HepG2 (cell line): ENCODE data around the gene PDE2A. TPM values are rescaled to one million over a fixed set of nuclear protein-coding genes. Genes with fewer than 3 reads are reported as not detected.

ENCODE experiments used
- ATAC-seq: fragments of 200-7000 bp; cut with Tn5 transposase; 3 replicates; pipeline ENCODE4 v1.9.1; 2020; ENCODE audit warnings: mild to moderate bottlenecking, moderate library complexity
- BruUV-seq: library from RNA; stranded (reverse); fragments of 400-500 nt; replicated peaks from 2 replicates; lab custom pipeline; 2021; lab: Mats Ljungman, UMichigan
- CTCF ChIA-PET: fragments of 300-600 bp; formaldehyde crosslinking; extraction: SDS; loops from one replicate; lab custom pipeline; 2021; ENCODE audit warnings: low total read pairs, inconsistent platforms, low intra/inter-chr PET ratio; lab: Yijun Ruan, JAX
- POLR2A ChIA-PET: fragments of 350-600 bp; sonication (Branson Sonifier 250); formaldehyde crosslinking; loops from one replicate; lab custom pipeline; 2020; ENCODE audit warnings: antibody characterized with exemption, inconsistent platforms; lab: Yijun Ruan, JAX
- DNase-seq: peaks from one replicate; pipeline ENCODE4 v3.0.0-alpha.2; 2015; ENCODE audit warnings: low spot score
- FAIRE-seq: peaks from 3 replicates; lab custom pipeline; 2011; peaks lifted over from hg19 to GRCh38; lab: Jason Lieb, UNC
- H2AFZ ChIP-seq: one replicate; pipeline ENCODE4 v1.6.1; 2011; ENCODE audit warnings: low read length, inconsistent platforms
- H3K27ac ChIP-seq: fragments of 300-600 bp; 3 replicates; pipeline ENCODE4 v1.8.0; 2011; ENCODE audit warnings: mixed run types, mild to moderate bottlenecking, mixed read lengths, low read length, inconsistent platforms; ENCODE audit not compliant: insufficient read depth; ENCODE audit errors: extremely low read length
- H3K27me3 ChIP-seq, 2 experiments: fragments of 200-600 bp in 1 of 2; 2 replicates in 1 of 2; 3 replicates in 1 of 2; pipeline versions ENCODE4 v1.6.0 to v1.8.0; 2011; ENCODE audit warnings: low read length in 2 of 2, mild to moderate bottlenecking in 2 of 2, moderate library complexity in 2 of 2, inconsistent platforms in 1 of 2; ENCODE audit not compliant: insufficient read depth in 2 of 2, control insufficient read depth in 1 of 2
- H3K36me3 ChIP-seq, 2 experiments: fragments of 200-600 bp in 1 of 2; replicated peaks in 1 of 2; 2 replicates in 1 of 2; 3 replicates in 1 of 2; pipeline versions ENCODE4 v1.5.1 to v1.8.0; 2011; ENCODE audit warnings: low read length in 2 of 2, inconsistent platforms in 1 of 2; ENCODE audit not compliant: insufficient read depth in 2 of 2, control insufficient read depth in 1 of 2
- H3K4me1 ChIP-seq: 2 replicates; pipeline ENCODE4 v1.5.1; 2012; ENCODE audit warnings: low read length, inconsistent platforms; ENCODE audit not compliant: insufficient read depth
- H3K4me2 ChIP-seq: 2 replicates; pipeline ENCODE4 v1.6.0; 2011; ENCODE audit warnings: low read depth, low read length, inconsistent platforms
- H3K4me3 ChIP-seq, 3 experiments: fragments of 200-600 bp in 1 of 3; sonication (generic), shearing (Covaris generic) in 1 of 3; replicated peaks in 1 of 3; 2 replicates each; pipeline ENCODE4 v1.5.1; 2011 to 2016; ENCODE audit warnings: low read length in 3 of 3, inconsistent platforms in 2 of 3, low read depth in 2 of 3, mild to moderate bottlenecking in 2 of 3, control low read depth in 1 of 3, mixed read lengths in 1 of 3; ENCODE audit not compliant: insufficient read depth in 1 of 3
- H3K79me2 ChIP-seq: one replicate; pipeline ENCODE4 v1.6.1; 2011; ENCODE audit warnings: low read length, inconsistent platforms; ENCODE audit not compliant: insufficient read depth
- H3K9ac ChIP-seq: 2 replicates; pipeline ENCODE4 v1.6.0; 2011; ENCODE audit warnings: mild to moderate bottlenecking, low read depth, low read length, inconsistent platforms; ENCODE audit not compliant: insufficient read depth
- H3K9me3 ChIP-seq: 2 replicates; pipeline ENCODE4 v1.5.1; 2012; ENCODE audit warnings: mild to moderate bottlenecking, low read length
- H4K20me1 ChIP-seq: 2 replicates; pipeline ENCODE4 v1.6.0; 2011; ENCODE audit warnings: inconsistent platforms, mild to moderate bottlenecking, low read length, moderate library complexity; ENCODE audit not compliant: insufficient read depth
- BORCS8-MEF2B ChIP-seq: sonication (generic); formaldehyde crosslinking; IDR thresholded peaks from 2 replicates; pipeline ENCODE4 v1.8.0; 2022; ENCODE audit warnings: mild to moderate bottlenecking, missing genetic modification reagents
- DMTF1 ChIP-seq: sonication (generic); formaldehyde crosslinking; IDR thresholded peaks from 2 replicates; pipeline ENCODE4 v1.4.0; 2020; ENCODE audit warnings: mild to moderate bottlenecking, missing genetic modification reagents
- EZH2 ChIP-seq: conservative IDR thresholded peaks from 2 replicates; pipeline ENCODE4 v1.6.1; 2012; ENCODE audit warnings: mild to moderate bottlenecking, low read depth, low read length, moderate library complexity
- FOXK1 ChIP-seq: sonication (generic); formaldehyde crosslinking; IDR thresholded peaks from 2 replicates; pipeline ENCODE4 v1.4.0; 2020; ENCODE audit warnings: low read depth, missing genetic modification reagents, borderline replicate concordance
- FUBP1 ChIP-seq: sonication (generic); formaldehyde crosslinking; IDR thresholded peaks from 2 replicates; pipeline ENCODE4 v1.5.1; 2020; ENCODE audit warnings: missing genetic modification reagents, mild to moderate bottlenecking, borderline replicate concordance
- GRHL1 ChIP-seq: sonication (generic); formaldehyde crosslinking; conservative IDR thresholded peaks from 2 replicates; pipeline ENCODE4 v1.8.0; 2022; ENCODE audit warnings: missing genetic modification reagents
- HINFP ChIP-seq: sonication (generic); formaldehyde crosslinking; IDR thresholded peaks from 2 replicates; pipeline ENCODE4 v1.4.0; 2020; ENCODE audit warnings: low read depth, mild to moderate bottlenecking, missing genetic modification reagents
- MXD3 ChIP-seq: IDR thresholded peaks from 2 replicates; pipeline ENCODE4 v1.6.1; 2016; ENCODE audit warnings: mild to moderate bottlenecking, missing biosample characterization, missing genetic modification reagents
- TFAP4 ChIP-seq: sonication (generic); IDR thresholded peaks from 2 replicates; pipeline ENCODE4 v1.6.1; 2016; ENCODE audit warnings: low read depth, borderline replicate concordance
- ZBTB1 ChIP-seq: sonication (generic); formaldehyde crosslinking; IDR thresholded peaks from 2 replicates; pipeline ENCODE4 v1.4.0; 2020; ENCODE audit warnings: missing genetic modification reagents, borderline replicate concordance
- ZMYM2 ChIP-seq: sonication (generic); formaldehyde crosslinking; IDR thresholded peaks from 2 replicates; pipeline ENCODE4 v1.8.0; 2022; ENCODE audit warnings: mild to moderate bottlenecking, missing genetic modification reagents
- ZNF644 ChIP-seq: IDR thresholded peaks from 2 replicates; pipeline ENCODE4 v1.6.1; 2016; ENCODE audit warnings: low read depth
- ZNF674 ChIP-seq: sonication (generic); formaldehyde crosslinking; IDR thresholded peaks from 2 replicates; pipeline ENCODE4 v1.5.0; 2020; ENCODE audit warnings: low read depth, mild to moderate bottlenecking, missing genetic modification reagents
- ZNF740 ChIP-seq: sonication (generic); formaldehyde crosslinking; IDR thresholded peaks from 2 replicates; pipeline ENCODE4 v1.4.0; 2020; ENCODE audit warnings: missing genetic modification reagents
- WGBS: methylation state at CpG from one replicate; pipeline ENCODE4 v1.1.6; 2017; ENCODE audit warnings: low lambda C conversion rate; 5-methylcytosine and 5-hydroxymethylcytosine counted together
- in situ Hi-C: cut with HindIII; loops from 2 replicates; pipeline ENCODE4 v1.10.0; 2017; ENCODE audit warnings: low pct_unique_long_range_greater_than_20kb; ENCODE audit not compliant: extremely low pct_ligation_motif_present
- intact Hi-C: fragments of 100-400 bp; cut with micrococcal nuclease; formaldehyde crosslinking; loops from one replicate; pipeline ENCODE4 v1.10.0; 2022; ENCODE audit not compliant: unreplicated experiment
- polyA plus RNA-seq, 8 experiments: library from polyadenylated mRNA; depleted of rRNA in 3 of 8; stranded (reverse) in 7 of 8; unstranded in 1 of 8; fragments of >200 nt; fragmentation: Illumina TruSeq in 4 of 8; extraction: Trizol in 4 of 8; gene quantifications; 2 replicates each; pipeline versions ENCODE4 v1.2.1 to v1.2.3, GENCODE V29; 2011 to 2016; ENCODE audit warnings: low read depth in 4 of 8, missing spikeins in 1 of 8, mixed read lengths in 1 of 8; ENCODE audit not compliant: insufficient read depth in 1 of 8
- total RNA-seq, 5 experiments: library from RNA; depleted of rRNA; stranded (reverse); fragments of >200 nt; fragmentation: Illumina TruSeq; extraction: Trizol; gene quantifications; 2 replicates each; pipeline ENCODE4 v1.2.3, GENCODE V29; 2016; ENCODE audit warnings: low read depth in 1 of 5

The PDE2A gene
- total and polyA plus RNA-seq, 2 of the 13 experiments (the other 11 are each of a cell fraction or from before 2014, with no cell fraction given) = 3.1 TPM; not detected in 1

GRCh38 chr11:72615329-72615728 lies 58.9 kb downstream of the PDE2A start (continued):
- TF ChIP-seq FOXK1 (CRISPR knock-in tag) = no peak

- Histone ChIP-seq H3K79me2 (no peaks in the 10 kb centered on the region), H3K4me3 (no peak overlapping the region), H3K9me3 (no peaks in the 10 kb centered on the region), H3K27ac (no peak overlapping the region), H4K20me1 (no peaks in the 10 kb centered on the region), H2AFZ (no peak overlapping the region), H3K27me3 (peaks cover 17 to 73% of the 10 kb centered on the region in 2 experiments), H3K9ac (no peak overlapping the region), H3K4me2 (no peak overlapping the region), H3K4me1 (no peaks in the 10 kb centered on the region), H3K36me3 (no peaks in the 10 kb centered on the region)
- intact Hi-C loops = no loop called here
- no peak for FAIRE-seq
- no peak for DNase-seq
- no peak for ATAC-seq
- CTCF ChIA-PET = no interaction called here
- no CpG with 5 or more reads among the region's 6 CpGs for WGBS
- POLR2A ChIA-PET = no interaction called here
- BruUV-seq = no TSS peak
- in situ Hi-C loops = no loop called here
- TF ChIP-seq BORCS8-MEF2B (CRISPR knock-in tag) (no peak), ZMYM2 (CRISPR knock-in tag) (no peak), ZNF644 (CRISPR knock-in tag) (no peak), ZBTB1 (CRISPR knock-in tag) (no peak), MXD3 (CRISPR knock-in tag) (no peak), GRHL1 (CRISPR knock-in tag) (no peak), FUBP1 (CRISPR knock-in tag) (no peak), ZNF674 (no peak), TFAP4 (no peak), EZH2 (no peak), HINFP (no peak), DMTF1 (CRISPR knock-in tag) (no peak), ZNF740 (CRISPR knock-in tag) (no peak)
Measured at GRCh38 chr11:72614381-72614780, 59.8 kb downstream of the PDE2A start.
